H1 (cell line): ENCODE measurements around the gene GPHB5. TPM values are rescaled to one million over a fixed set of nuclear protein-coding genes. Genes with fewer than 3 reads are reported as not detected.

ENCODE experiments used
- CTBP2 ChIP-seq: IDR thresholded peaks from 2 replicates; pipeline ENCODE4 v1.7.0; 2011; ENCODE audit warnings: borderline replicate concordance, mild to moderate bottlenecking, moderate library complexity, mixed read lengths, low read length; ENCODE audit not compliant: insufficient read depth, insufficient read length
- GABPA ChIP-seq: IDR thresholded peaks from 2 replicates; pipeline ENCODE4 v1.6.1; 2011; ENCODE audit warnings: mild to moderate bottlenecking, low read length, moderate library complexity, borderline replicate concordance; ENCODE audit not compliant: insufficient read depth
- GTF2F1 ChIP-seq: IDR thresholded peaks from 2 replicates; pipeline ENCODE4 v1.6.1; 2012; ENCODE audit warnings: low read depth, low read length, improper control_type of control experiment, borderline replicate concordance
- JUN ChIP-seq: IDR thresholded peaks from 2 replicates; pipeline ENCODE4 v1.6.1; 2011; ENCODE audit warnings: low read depth, mild to moderate bottlenecking, improper control_type of control experiment, low read length
- JUND ChIP-seq: IDR thresholded peaks from 2 replicates; pipeline ENCODE4 v1.6.1; 2011; ENCODE audit warnings: mild to moderate bottlenecking, improper control_type of control experiment, low read length
- KDM1A ChIP-seq: fragments of 200-600, 300-600 bp; sonication (generic); IDR thresholded peaks from 2 replicates; pipeline ENCODE4 v1.7.1; 2016; ENCODE audit warnings: mild to moderate bottlenecking, low read length, borderline replicate concordance
- RAD21 ChIP-seq, 2 experiments: IDR thresholded peaks in 1 of 2; conservative IDR thresholded peaks in 1 of 2; 2 replicates each; pipeline ENCODE4 v1.6.1; 2011; ENCODE audit warnings: low read depth in 2 of 2, low read length in 2 of 2, improper control_type of control experiment in 1 of 2, inconsistent platforms in 1 of 2, mild to moderate bottlenecking in 1 of 2, moderate library complexity in 1 of 2
- SP1 ChIP-seq: IDR thresholded peaks from 2 replicates; pipeline ENCODE4 v1.6.1; 2011; ENCODE audit warnings: low read depth, low read length
- polyA plus RNA-seq, 7 experiments: library from polyadenylated mRNA; depleted of rRNA in 3 of 7; stranded (reverse) in 5 of 7; unstranded in 2 of 7; fragments of >200 nt in 5 of 7; fragments of 200-250 nt in 2 of 7; gene quantifications; 1 replicate in 5 of 7; 2 replicates in 1 of 7; 4 replicates in 1 of 7; pipeline versions ENCODE4 v1.2.1 to v1.2.3, GENCODE V29; 2011 to 2013; ENCODE audit warnings: missing spikeins in 2 of 7, mixed read lengths in 2 of 7
- total RNA-seq: library from RNA; stranded (reverse); fragmentation: NEBNext Ultra II Directional; extraction: Animal tissue kit (Norgen Biotek cat#: 25700); gene quantifications from 2 replicates; pipeline ENCODE4 v1.2.1, GENCODE V29; 2021
- TF ChIP-seq, protein P1 (sequence below): fragments of 300-600 bp; sonication (generic); IDR thresholded peaks from 2 replicates; pipeline ENCODE4 v1.7.1; 2012; ENCODE audit warnings: low read length, moderate library complexity, mild to moderate bottlenecking, inconsistent platforms; ENCODE audit not compliant: insufficient replicate concordance

The GPHB5 gene
- total and polyA plus RNA-seq, 2 of the 8 experiments (the other 6 are each of a cell fraction or from before 2014, with no cell fraction given): not detected

GRCh38 chr14:63328787-63329737 is 10.3 kb upstream of the GPHB5 start (continued):
- TF ChIP-seq, protein P1, sequence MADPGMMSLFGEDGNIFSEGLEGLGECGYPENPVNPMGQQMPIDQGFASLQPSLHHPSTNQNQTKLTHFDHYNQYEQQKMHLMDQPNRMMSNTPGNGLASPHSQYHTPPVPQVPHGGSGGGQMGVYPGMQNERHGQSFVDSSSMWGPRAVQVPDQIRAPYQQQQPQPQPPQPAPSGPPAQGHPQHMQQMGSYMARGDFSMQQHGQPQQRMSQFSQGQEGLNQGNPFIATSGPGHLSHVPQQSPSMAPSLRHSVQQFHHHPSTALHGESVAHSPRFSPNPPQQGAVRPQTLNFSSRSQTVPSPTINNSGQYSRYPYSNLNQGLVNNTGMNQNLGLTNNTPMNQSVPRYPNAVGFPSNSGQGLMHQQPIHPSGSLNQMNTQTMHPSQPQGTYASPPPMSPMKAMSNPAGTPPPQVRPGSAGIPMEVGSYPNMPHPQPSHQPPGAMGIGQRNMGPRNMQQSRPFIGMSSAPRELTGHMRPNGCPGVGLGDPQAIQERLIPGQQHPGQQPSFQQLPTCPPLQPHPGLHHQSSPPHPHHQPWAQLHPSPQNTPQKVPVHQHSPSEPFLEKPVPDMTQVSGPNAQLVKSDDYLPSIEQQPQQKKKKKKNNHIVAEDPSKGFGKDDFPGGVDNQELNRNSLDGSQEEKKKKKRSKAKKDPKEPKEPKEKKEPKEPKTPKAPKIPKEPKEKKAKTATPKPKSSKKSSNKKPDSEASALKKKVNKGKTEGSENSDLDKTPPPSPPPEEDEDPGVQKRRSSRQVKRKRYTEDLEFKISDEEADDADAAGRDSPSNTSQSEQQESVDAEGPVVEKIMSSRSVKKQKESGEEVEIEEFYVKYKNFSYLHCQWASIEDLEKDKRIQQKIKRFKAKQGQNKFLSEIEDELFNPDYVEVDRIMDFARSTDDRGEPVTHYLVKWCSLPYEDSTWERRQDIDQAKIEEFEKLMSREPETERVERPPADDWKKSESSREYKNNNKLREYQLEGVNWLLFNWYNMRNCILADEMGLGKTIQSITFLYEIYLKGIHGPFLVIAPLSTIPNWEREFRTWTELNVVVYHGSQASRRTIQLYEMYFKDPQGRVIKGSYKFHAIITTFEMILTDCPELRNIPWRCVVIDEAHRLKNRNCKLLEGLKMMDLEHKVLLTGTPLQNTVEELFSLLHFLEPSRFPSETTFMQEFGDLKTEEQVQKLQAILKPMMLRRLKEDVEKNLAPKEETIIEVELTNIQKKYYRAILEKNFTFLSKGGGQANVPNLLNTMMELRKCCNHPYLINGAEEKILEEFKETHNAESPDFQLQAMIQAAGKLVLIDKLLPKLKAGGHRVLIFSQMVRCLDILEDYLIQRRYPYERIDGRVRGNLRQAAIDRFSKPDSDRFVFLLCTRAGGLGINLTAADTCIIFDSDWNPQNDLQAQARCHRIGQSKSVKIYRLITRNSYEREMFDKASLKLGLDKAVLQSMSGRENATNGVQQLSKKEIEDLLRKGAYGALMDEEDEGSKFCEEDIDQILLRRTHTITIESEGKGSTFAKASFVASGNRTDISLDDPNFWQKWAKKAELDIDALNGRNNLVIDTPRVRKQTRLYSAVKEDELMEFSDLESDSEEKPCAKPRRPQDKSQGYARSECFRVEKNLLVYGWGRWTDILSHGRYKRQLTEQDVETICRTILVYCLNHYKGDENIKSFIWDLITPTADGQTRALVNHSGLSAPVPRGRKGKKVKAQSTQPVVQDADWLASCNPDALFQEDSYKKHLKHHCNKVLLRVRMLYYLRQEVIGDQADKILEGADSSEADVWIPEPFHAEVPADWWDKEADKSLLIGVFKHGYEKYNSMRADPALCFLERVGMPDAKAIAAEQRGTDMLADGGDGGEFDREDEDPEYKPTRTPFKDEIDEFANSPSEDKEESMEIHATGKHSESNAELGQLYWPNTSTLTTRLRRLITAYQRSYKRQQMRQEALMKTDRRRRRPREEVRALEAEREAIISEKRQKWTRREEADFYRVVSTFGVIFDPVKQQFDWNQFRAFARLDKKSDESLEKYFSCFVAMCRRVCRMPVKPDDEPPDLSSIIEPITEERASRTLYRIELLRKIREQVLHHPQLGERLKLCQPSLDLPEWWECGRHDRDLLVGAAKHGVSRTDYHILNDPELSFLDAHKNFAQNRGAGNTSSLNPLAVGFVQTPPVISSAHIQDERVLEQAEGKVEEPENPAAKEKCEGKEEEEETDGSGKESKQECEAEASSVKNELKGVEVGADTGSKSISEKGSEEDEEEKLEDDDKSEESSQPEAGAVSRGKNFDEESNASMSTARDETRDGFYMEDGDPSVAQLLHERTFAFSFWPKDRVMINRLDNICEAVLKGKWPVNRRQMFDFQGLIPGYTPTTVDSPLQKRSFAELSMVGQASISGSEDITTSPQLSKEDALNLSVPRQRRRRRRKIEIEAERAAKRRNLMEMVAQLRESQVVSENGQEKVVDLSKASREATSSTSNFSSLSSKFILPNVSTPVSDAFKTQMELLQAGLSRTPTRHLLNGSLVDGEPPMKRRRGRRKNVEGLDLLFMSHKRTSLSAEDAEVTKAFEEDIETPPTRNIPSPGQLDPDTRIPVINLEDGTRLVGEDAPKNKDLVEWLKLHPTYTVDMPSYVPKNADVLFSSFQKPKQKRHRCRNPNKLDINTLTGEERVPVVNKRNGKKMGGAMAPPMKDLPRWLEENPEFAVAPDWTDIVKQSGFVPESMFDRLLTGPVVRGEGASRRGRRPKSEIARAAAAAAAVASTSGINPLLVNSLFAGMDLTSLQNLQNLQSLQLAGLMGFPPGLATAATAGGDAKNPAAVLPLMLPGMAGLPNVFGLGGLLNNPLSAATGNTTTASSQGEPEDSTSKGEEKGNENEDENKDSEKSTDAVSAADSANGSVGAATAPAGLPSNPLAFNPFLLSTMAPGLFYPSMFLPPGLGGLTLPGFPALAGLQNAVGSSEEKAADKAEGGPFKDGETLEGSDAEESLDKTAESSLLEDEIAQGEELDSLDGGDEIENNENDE: no peak
- TF ChIP-seq GTF2F1: no peak
- TF ChIP-seq JUND: no peak
- TF ChIP-seq SP1: no peak
- no peak for TF ChIP-seq CTBP2
- no peak for TF ChIP-seq KDM1A
- no peak for TF ChIP-seq JUN
- no peak for TF ChIP-seq RAD21 (IDR thresholded peaks at IDR 0.05 in 1 of 2, conservative IDR thresholded peaks at IDR 0.05 in 1 of 2; ENCODE audit: low read depth in 2 of 2, low read length in 2 of 2)
- TF ChIP-seq GABPA: no peak
